Stimulated activated CD8-positive, alpha-beta memory T cell treated with anti-CD3 and anti-CD28 coated beads, Interleukin-12 subunit alpha, Interleukin-12 subunit beta, amount 100 ng/mL, for 4 hours (primary cell): ENCODE data around the gene ETHE1.
"Not testable (repeated sequence)": the region's sequence is repeated elsewhere in the genome, so short reads cannot be mapped to it uniquely, and the experiment has no call there.

Experiments used
- DNase-seq: peaks from one replicate; pipeline ENCODE4 v3.0.0-alpha.2; 2020; ENCODE audit warnings: low read depth

Gene ETHE1

GRCh38 chr19:43524922-43525835 is 1.8 kb downstream of the ETHE1 start:
- DNase-seq, result no peak

GRCh38 chr19:43523696-43524095 is 3.3 kb downstream of the ETHE1 start:
- not testable (repeated sequence) for DNase-seq

GRCh38 chr19:43522929-43523328 is 4.1 kb downstream of the ETHE1 start:
- DNase-seq, result no peak

GRCh38 chr19:43519436-43520088 is 7.4 kb downstream of the ETHE1 start:
- DNase-seq, result peak; percentile 53

- no peak for DNase-seq
Measured at GRCh38 chr19:43518051-43518450, 8.9 kb downstream of the ETHE1 start.

GRCh38 chr19:43512399-43512798 is 14.6 kb downstream of the ETHE1 start:
- not testable (repeated sequence) for DNase-seq

- DNase-seq, result no peak
Measured at GRCh38 chr19:43511324-43511723, 15.7 kb downstream of the ETHE1 start.

- DNase-seq, result no peak
Measured at GRCh38 chr19:43510713-43511112, 16.3 kb downstream of the ETHE1 start.

- DNase-seq, result no peak
Measured at GRCh38 chr19:43507880-43508279, 19.1 kb downstream of the ETHE1 start.

GRCh38 chr19:43506629-43507028 is 20.4 kb downstream of the ETHE1 start:
- no peak for DNase-seq

- DNase-seq, result no peak
Measured at GRCh38 chr19:43505941-43506340, 21.1 kb downstream of the ETHE1 start.

GRCh38 chr19:43505186-43505456 is 21.9 kb downstream of the ETHE1 start:
- no peak for DNase-seq

GRCh38 chr19:43504426-43505185 is 22.4 kb downstream of the ETHE1 start, which contains the start of gene PHLDB3:
TSS of gene PHLDB3 (minus strand) at chr19:43504746. CDS start at chr19:43504118, 628 bp downstream.
- DNase-seq, result peak; percentile 35

- peak; percentile 99 for DNase-seq
Measured at GRCh38 chr19:43503501-43504425, 23.2 kb downstream of the ETHE1 start.

GRCh38 chr19:43502419-43502976 is 24.5 kb downstream of the ETHE1 start:
- DNase-seq, result no peak

GRCh38 chr19:43501661-43502418 is 25.2 kb downstream of the ETHE1 start:
- DNase-seq, result no peak

- DNase-seq, result no peak
Measured at GRCh38 chr19:43499042-43499441, 28.0 kb downstream of the ETHE1 start.

- no peak for DNase-seq
Measured at GRCh38 chr19:43498233-43498842, 28.7 kb downstream of the ETHE1 start.

- no peak for DNase-seq
Measured at GRCh38 chr19:43496960-43497359, 30.0 kb downstream of the ETHE1 start.

- DNase-seq, result no peak
Measured at GRCh38 chr19:43495082-43495481, 31.9 kb downstream of the ETHE1 start.
